ENCODE results near the gene LHFPL3. TPM values are rescaled to one million over a fixed set of nuclear protein-coding genes. Genes with fewer than 3 reads are reported as not detected.

Gene LHFPL3
- total and polyA plus RNA-seq, 9 of the 15 experiments (the other 6 are each of a cell fraction or from before 2014, with no cell fraction given), result 0.21 to 0.52 TPM; not detected in 7

GRCh38 chr7:104923010-104923421 lies 594.6 kb downstream of the LHFPL3 start (continued):
- TF ChIP-seq, protein P1, sequence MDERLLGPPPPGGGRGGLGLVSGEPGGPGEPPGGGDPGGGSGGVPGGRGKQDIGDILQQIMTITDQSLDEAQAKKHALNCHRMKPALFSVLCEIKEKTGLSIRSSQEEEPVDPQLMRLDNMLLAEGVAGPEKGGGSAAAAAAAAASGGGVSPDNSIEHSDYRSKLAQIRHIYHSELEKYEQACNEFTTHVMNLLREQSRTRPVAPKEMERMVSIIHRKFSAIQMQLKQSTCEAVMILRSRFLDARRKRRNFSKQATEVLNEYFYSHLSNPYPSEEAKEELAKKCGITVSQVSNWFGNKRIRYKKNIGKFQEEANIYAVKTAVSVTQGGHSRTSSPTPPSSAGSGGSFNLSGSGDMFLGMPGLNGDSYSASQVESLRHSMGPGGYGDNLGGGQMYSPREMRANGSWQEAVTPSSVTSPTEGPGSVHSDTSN (CRISPR knock-in tag; IDR thresholded peaks at IDR 0.05; ENCODE audit: low read depth), result no peak
- TF ChIP-seq, protein P1 (tag; conservative IDR thresholded peaks at IDR 0.05; ENCODE audit: low read depth), result peak; percentile 71
- TF ChIP-seq PHF21A (IDR thresholded peaks at IDR 0.05; ENCODE audit: borderline replicate concordance, low read depth) (no peak), CC2D1A (IDR thresholded peaks at IDR 0.05) (peak; percentile 87), KAT7 (CRISPR knock-in tag; IDR thresholded peaks at IDR 0.05; ENCODE audit: borderline replicate concordance) (no peak), JUND (IDR thresholded peaks at IDR 0.05; ENCODE audit: borderline replicate concordance, low read depth, low read length) (peak; percentile 72), JUND (tag; IDR thresholded peaks at IDR 0.05; ENCODE audit: borderline replicate concordance, low read depth, low read length) (peak; percentile 63; the same call in 1 of the 3 replicates), STAG1 (CRISPR knock-in tag; IDR thresholded peaks at IDR 0.05; ENCODE audit: borderline replicate concordance) (peak; percentile 91), GABPB1 (CRISPR knock-in tag; IDR thresholded peaks at IDR 0.05) (0 out of 2 replicates have a peak, but pooled peaks have one; percentile 45), CHD7 (IDR thresholded peaks at IDR 0.05; ENCODE audit: low read depth, low read length) (no peak), DACH1 (IDR thresholded peaks at IDR 0.05; ENCODE audit: partially characterized antibody) (no peak), ZNF583 (CRISPR knock-in tag; IDR thresholded peaks at IDR 0.05) (no peak)
- TF ChIP-seq, protein P2, sequence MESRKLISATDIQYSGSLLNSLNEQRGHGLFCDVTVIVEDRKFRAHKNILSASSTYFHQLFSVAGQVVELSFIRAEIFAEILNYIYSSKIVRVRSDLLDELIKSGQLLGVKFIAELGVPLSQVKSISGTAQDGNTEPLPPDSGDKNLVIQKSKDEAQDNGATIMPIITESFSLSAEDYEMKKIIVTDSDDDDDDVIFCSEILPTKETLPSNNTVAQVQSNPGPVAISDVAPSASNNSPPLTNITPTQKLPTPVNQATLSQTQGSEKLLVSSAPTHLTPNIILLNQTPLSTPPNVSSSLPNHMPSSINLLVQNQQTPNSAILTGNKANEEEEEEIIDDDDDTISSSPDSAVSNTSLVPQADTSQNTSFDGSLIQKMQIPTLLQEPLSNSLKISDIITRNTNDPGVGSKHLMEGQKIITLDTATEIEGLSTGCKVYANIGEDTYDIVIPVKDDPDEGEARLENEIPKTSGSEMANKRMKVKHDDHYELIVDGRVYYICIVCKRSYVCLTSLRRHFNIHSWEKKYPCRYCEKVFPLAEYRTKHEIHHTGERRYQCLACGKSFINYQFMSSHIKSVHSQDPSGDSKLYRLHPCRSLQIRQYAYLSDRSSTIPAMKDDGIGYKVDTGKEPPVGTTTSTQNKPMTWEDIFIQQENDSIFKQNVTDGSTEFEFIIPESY (CRISPR knock-in tag; IDR thresholded peaks at IDR 0.05), result no peak

All from K562 (cell line).